WTC11 (cell line): ENCODE data around the gene TMEM200C. TPM values are rescaled to one million over a fixed set of nuclear protein-coding genes. Genes with fewer than 3 reads are reported as not detected.

Experiments
- ATAC-seq: fragments of 200-7000 bp; cut with Tn5 transposase; 2 replicates; pipeline ENCODE4 v1.10.0; 2021; ENCODE audit warnings: mild to moderate bottlenecking, moderate library complexity
- CTCF ChIA-PET: fragments of 300-600 bp; sonication (Branson Sonifier 250); formaldehyde crosslinking; loops from one replicate; lab custom pipeline; 2021; ENCODE audit warnings: antibody characterized with exemption; lab: Charles Lee
- POLR2A ChIA-PET: fragments of 350-600 bp; sonication (Branson Sonifier 250); formaldehyde crosslinking; loops from one replicate; lab custom pipeline; 2021; ENCODE audit warnings: antibody characterized with exemption; lab: Charles Lee
- DNase-seq: peaks from one replicate; pipeline ENCODE4 v3.0.0; 2021; ENCODE audit warnings: low spot score
- H3K27ac Mint-ChIP-seq: 2 replicates; pipeline ENCODE4 v1.8.0; 2021; ENCODE audit warnings: mixed read lengths
- H3K27me3 Mint-ChIP-seq: 2 replicates; pipeline ENCODE4 v1.8.0; 2021; ENCODE audit warnings: low read depth, mild to moderate bottlenecking, moderate library complexity, mixed read lengths
- H3K36me3 Mint-ChIP-seq: 2 replicates; pipeline ENCODE4 v1.8.0; 2021; ENCODE audit warnings: mixed read lengths
- H3K4me1 Mint-ChIP-seq: 2 replicates; pipeline ENCODE4 v1.8.0; 2022; ENCODE audit warnings: mixed read lengths
- H3K4me3 Mint-ChIP-seq: 2 replicates; pipeline ENCODE4 v1.8.0; 2021; ENCODE audit warnings: mild to moderate bottlenecking, moderate library complexity, mixed read lengths
- H3K9me3 Mint-ChIP-seq: 2 replicates; pipeline ENCODE4 v1.8.0; 2021; ENCODE audit warnings: mixed read lengths
- FOXK1 ChIP-seq: sonication (generic); formaldehyde crosslinking; IDR thresholded peaks from 2 replicates; pipeline ENCODE4 v1.8.0; 2022; ENCODE audit warnings: mild to moderate bottlenecking, moderate library complexity, missing genetic modification reagents
- FOXP1 ChIP-seq: sonication (generic); formaldehyde crosslinking; IDR thresholded peaks from 2 replicates; pipeline ENCODE4 v1.8.0; 2022; ENCODE audit warnings: missing genetic modification reagents, mild to moderate bottlenecking, moderate library complexity, borderline replicate concordance
- GRHL2 ChIP-seq: fragments of 250-450 bp; sonication (Bioruptor Pico); IDR thresholded peaks from 2 replicates; pipeline ENCODE4 v1.8.0; 2022; ENCODE audit warnings: mild to moderate bottlenecking, moderate library complexity; ENCODE audit not compliant: insufficient replicate concordance, severe bottlenecking
- HMGXB4 ChIP-seq: sonication (generic); formaldehyde crosslinking; IDR thresholded peaks from 2 replicates; pipeline ENCODE4 v1.8.1; 2023; ENCODE audit warnings: mild to moderate bottlenecking, moderate library complexity, missing genetic modification reagents
- NFYB ChIP-seq: sonication (generic); formaldehyde crosslinking; conservative IDR thresholded peaks from 2 replicates; pipeline ENCODE4 v1.8.0; 2022; ENCODE audit warnings: low read depth, missing genetic modification reagents
- PRDM15 ChIP-seq: sonication (generic); formaldehyde crosslinking; IDR thresholded peaks from 2 replicates; pipeline ENCODE4 v1.8.0; 2022; ENCODE audit warnings: missing genetic modification reagents
- RORB ChIP-seq: fragments of 250-450 bp; sonication (Bioruptor Pico); IDR thresholded peaks from 2 replicates; pipeline ENCODE4 v1.9.0; 2021; ENCODE audit warnings: mild to moderate bottlenecking
- total RNA-seq: library from RNA; stranded (reverse); gene quantifications from 3 replicates; pipeline ENCODE4 v1.2.3, GENCODE V29; 2021
- TF ChIP-seq, protein P1 (sequence below): sonication (generic); formaldehyde crosslinking; IDR thresholded peaks from 2 replicates; pipeline ENCODE4 v1.8.0; 2023; ENCODE audit warnings: missing genetic modification reagents, mild to moderate bottlenecking, borderline replicate concordance
- TF ChIP-seq, protein P2 (sequence below): sonication (generic); formaldehyde crosslinking; IDR thresholded peaks from 2 replicates; pipeline ENCODE4 v1.8.0; 2022; ENCODE audit warnings: mild to moderate bottlenecking, missing genetic modification reagents
- TF ChIP-seq, protein P3 (sequence below): sonication (generic); formaldehyde crosslinking; IDR thresholded peaks from 2 replicates; pipeline ENCODE4 v1.8.0; 2022; ENCODE audit warnings: mild to moderate bottlenecking, missing genetic modification reagents
- TF ChIP-seq, protein P4 (sequence below): sonication (generic); formaldehyde crosslinking; IDR thresholded peaks from 2 replicates; pipeline ENCODE4 v1.8.1; 2023; ENCODE audit warnings: mild to moderate bottlenecking, missing genetic modification reagents, moderate library complexity
- TF ChIP-seq, protein P5 (sequence below): sonication (generic); formaldehyde crosslinking; IDR thresholded peaks from 2 replicates; pipeline ENCODE4 v1.8.1; 2023; ENCODE audit warnings: mild to moderate bottlenecking, missing genetic modification reagents, borderline replicate concordance

The TMEM200C gene
- total RNA-seq, 1 experiment from 2014 or later, result 6.1 TPM

GRCh38 chr18:5895876-5896740 lies 786 bp upstream of the TMEM200C start:
- ATAC-seq, result peak; percentile 53
- H3K9me3 Mint-ChIP-seq, result no peaks in the 10 kb centered on the region
- peaks cover 44% of the 10 kb centered on the region for H3K4me1 Mint-ChIP-seq
- no peak overlapping the region for H3K27ac Mint-ChIP-seq
- TF ChIP-seq, protein P1, sequence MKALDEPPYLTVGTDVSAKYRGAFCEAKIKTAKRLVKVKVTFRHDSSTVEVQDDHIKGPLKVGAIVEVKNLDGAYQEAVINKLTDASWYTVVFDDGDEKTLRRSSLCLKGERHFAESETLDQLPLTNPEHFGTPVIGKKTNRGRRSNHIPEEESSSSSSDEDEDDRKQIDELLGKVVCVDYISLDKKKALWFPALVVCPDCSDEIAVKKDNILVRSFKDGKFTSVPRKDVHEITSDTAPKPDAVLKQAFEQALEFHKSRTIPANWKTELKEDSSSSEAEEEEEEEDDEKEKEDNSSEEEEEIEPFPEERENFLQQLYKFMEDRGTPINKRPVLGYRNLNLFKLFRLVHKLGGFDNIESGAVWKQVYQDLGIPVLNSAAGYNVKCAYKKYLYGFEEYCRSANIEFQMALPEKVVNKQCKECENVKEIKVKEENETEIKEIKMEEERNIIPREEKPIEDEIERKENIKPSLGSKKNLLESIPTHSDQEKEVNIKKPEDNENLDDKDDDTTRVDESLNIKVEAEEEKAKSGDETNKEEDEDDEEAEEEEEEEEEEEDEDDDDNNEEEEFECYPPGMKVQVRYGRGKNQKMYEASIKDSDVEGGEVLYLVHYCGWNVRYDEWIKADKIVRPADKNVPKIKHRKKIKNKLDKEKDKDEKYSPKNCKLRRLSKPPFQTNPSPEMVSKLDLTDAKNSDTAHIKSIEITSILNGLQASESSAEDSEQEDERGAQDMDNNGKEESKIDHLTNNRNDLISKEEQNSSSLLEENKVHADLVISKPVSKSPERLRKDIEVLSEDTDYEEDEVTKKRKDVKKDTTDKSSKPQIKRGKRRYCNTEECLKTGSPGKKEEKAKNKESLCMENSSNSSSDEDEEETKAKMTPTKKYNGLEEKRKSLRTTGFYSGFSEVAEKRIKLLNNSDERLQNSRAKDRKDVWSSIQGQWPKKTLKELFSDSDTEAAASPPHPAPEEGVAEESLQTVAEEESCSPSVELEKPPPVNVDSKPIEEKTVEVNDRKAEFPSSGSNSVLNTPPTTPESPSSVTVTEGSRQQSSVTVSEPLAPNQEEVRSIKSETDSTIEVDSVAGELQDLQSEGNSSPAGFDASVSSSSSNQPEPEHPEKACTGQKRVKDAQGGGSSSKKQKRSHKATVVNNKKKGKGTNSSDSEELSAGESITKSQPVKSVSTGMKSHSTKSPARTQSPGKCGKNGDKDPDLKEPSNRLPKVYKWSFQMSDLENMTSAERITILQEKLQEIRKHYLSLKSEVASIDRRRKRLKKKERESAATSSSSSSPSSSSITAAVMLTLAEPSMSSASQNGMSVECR (CRISPR knock-in tag), result peak; percentile 65; the same call in 1 of the 2 replicates
- TF ChIP-seq RORB (CRISPR knock-in tag), result no peak
- TF ChIP-seq FOXK1 (CRISPR knock-in tag), result no peak
- peak; percentile 94 for TF ChIP-seq PRDM15 (CRISPR knock-in tag)
- peak; percentile 56; the same call in 1 of the 2 replicates for TF ChIP-seq FOXP1 (CRISPR knock-in tag)
- TF ChIP-seq, protein P2, sequence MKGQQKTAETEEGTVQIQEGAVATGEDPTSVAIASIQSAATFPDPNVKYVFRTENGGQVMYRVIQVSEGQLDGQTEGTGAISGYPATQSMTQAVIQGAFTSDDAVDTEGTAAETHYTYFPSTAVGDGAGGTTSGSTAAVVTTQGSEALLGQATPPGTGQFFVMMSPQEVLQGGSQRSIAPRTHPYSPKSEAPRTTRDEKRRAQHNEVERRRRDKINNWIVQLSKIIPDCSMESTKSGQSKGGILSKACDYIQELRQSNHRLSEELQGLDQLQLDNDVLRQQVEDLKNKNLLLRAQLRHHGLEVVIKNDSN, result peak; percentile 27; the same call in 1 of the 2 replicates
- TF ChIP-seq, protein P3, sequence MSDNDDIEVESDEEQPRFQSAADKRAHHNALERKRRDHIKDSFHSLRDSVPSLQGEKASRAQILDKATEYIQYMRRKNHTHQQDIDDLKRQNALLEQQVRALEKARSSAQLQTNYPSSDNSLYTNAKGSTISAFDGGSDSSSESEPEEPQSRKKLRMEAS, result peak; percentile 35; the same call in 1 of the 2 replicates
- no peaks in the 10 kb centered on the region for H3K36me3 Mint-ChIP-seq
- H3K27me3 Mint-ChIP-seq, result peaks cover 44% of the 10 kb centered on the region
- POLR2A ChIA-PET, result interaction anchor here (0.6 kb wide), 1 partner anchor 800 kb away, joined by 3 read pairs; no protein-coding TSS in a partner anchor
- peak; percentile 76 for DNase-seq
- H3K4me3 Mint-ChIP-seq, result peak overlapping the region; percentile 91
- CTCF ChIA-PET, result interaction anchor here (1.1 to 2.2 kb wide), 2 partner anchors 149 to 323 kb away, joined by 3 to 8 read pairs; no protein-coding TSS in a partner anchor

DNA sequence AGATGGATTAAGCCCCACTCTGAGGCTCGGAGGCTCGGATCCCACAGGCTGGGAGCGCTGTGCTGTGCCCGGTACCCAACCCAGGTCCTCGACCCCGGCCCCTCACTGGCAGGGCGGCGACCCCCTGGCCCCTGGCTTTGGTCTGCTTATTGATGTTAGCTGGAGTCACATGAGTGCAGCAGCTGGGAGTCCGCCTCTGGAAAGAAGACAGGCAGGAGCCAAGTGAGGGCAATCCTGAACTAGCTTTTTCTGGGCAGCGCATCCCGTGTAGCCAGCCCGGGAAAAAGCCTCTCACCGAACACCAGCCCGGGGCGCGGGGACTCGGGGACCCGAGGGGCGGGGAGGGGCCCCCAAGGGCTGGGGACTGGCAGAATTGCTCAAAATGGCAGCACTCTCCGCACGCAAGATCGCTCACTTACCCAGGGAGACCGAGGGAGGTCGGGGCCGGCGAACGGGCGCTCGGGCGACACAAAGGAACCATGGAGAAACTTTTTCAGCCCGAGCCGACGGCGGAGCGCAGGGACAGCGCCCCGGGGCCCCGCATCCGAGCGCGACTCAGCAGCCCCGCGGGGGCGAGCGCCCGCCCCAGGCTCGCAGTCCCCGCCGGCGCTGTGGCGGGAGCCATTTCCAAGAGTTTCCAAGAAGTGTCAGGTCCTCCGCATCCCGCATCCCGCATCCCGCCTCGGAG lies 567 bp downstream of the TMEM200C start:
- POLR2A ChIA-PET, result no interaction called here
- Mint-ChIP-seq H3K4me3 (peak overlapping the region; percentile 83), H3K9me3 (no peaks in the 10 kb centered on the region), H3K36me3 (no peaks in the 10 kb centered on the region), H3K4me1 (peaks cover 44% of the 10 kb centered on the region), H3K27me3 (peaks cover 46% of the 10 kb centered on the region), H3K27ac (no peak overlapping the region)
- TF ChIP-seq, protein P3, result peak; percentile 17; the same call in 1 of the 2 replicates
- peak; percentile 56; the same call in 1 of the 2 replicates for TF ChIP-seq HMGXB4 (CRISPR knock-in tag)
- TF ChIP-seq GRHL2 (CRISPR knock-in tag), result no peak
- TF ChIP-seq NFYB (CRISPR knock-in tag), result no peak
- TF ChIP-seq, protein P4, sequence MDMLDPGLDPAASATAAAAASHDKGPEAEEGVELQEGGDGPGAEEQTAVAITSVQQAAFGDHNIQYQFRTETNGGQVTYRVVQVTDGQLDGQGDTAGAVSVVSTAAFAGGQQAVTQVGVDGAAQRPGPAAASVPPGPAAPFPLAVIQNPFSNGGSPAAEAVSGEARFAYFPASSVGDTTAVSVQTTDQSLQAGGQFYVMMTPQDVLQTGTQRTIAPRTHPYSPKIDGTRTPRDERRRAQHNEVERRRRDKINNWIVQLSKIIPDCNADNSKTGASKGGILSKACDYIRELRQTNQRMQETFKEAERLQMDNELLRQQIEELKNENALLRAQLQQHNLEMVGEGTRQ (CRISPR knock-in tag), result peak; percentile 41
- TF ChIP-seq, protein P5, sequence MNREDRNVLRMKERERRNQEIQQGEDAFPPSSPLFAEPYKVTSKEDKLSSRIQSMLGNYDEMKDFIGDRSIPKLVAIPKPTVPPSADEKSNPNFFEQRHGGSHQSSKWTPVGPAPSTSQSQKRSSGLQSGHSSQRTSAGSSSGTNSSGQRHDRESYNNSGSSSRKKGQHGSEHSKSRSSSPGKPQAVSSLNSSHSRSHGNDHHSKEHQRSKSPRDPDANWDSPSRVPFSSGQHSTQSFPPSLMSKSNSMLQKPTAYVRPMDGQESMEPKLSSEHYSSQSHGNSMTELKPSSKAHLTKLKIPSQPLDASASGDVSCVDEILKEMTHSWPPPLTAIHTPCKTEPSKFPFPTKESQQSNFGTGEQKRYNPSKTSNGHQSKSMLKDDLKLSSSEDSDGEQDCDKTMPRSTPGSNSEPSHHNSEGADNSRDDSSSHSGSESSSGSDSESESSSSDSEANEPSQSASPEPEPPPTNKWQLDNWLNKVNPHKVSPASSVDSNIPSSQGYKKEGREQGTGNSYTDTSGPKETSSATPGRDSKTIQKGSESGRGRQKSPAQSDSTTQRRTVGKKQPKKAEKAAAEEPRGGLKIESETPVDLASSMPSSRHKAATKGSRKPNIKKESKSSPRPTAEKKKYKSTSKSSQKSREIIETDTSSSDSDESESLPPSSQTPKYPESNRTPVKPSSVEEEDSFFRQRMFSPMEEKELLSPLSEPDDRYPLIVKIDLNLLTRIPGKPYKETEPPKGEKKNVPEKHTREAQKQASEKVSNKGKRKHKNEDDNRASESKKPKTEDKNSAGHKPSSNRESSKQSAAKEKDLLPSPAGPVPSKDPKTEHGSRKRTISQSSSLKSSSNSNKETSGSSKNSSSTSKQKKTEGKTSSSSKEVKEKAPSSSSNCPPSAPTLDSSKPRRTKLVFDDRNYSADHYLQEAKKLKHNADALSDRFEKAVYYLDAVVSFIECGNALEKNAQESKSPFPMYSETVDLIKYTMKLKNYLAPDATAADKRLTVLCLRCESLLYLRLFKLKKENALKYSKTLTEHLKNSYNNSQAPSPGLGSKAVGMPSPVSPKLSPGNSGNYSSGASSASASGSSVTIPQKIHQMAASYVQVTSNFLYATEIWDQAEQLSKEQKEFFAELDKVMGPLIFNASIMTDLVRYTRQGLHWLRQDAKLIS (CRISPR knock-in tag), result no peak
- CTCF ChIA-PET, result interaction anchor here (0.7 to 2.2 kb wide), 8 partner anchors 15 to 991 kb away, joined by 3 to 8 read pairs (median 3); no protein-coding TSS in a partner anchor
- DNase-seq (peak; percentile 51), ATAC-seq (peak; percentile 3)
